Stimulated activated memory B cell treated with anti-CD40 and anti-IgM and Interleukin-4, amounts not matched to agents 10 μg/mL and 1 μg/mL and 100 μg/mL, for 72 hours (primary cell): ENCODE data around the gene TAB3.

Source experiments
- ATAC-seq: fragments of 150-1000 bp; cut with Tn5 transposase; 2 replicates; pipeline ENCODE4 v1.10.0; 2021
- H3K27ac Mint-ChIP-seq: one replicate; pipeline ENCODE4 v1.8.0; 2022; ENCODE audit warnings: mild to moderate bottlenecking, mixed read lengths
- H3K27me3 Mint-ChIP-seq: one replicate; pipeline ENCODE4 v1.8.0; 2022; ENCODE audit warnings: mixed read lengths
- H3K36me3 Mint-ChIP-seq: one replicate; pipeline ENCODE4 v1.8.0; 2022; ENCODE audit warnings: mixed read lengths
- H3K4me1 Mint-ChIP-seq: one replicate; pipeline ENCODE4 v1.8.0; 2022; ENCODE audit warnings: mixed read lengths
- H3K4me3 Mint-ChIP-seq: one replicate; pipeline ENCODE4 v1.8.0; 2022; ENCODE audit warnings: mild to moderate bottlenecking, moderate library complexity, mixed read lengths
- H3K9me3 Mint-ChIP-seq: one replicate; pipeline ENCODE4 v1.8.0; 2022; ENCODE audit warnings: mixed read lengths

TAB3 gene

GRCh38 chrX:30781711-30782444 is 107.2 kb downstream of the TAB3 start:
- Mint-ChIP-seq H3K4me1 (no peaks in the 10 kb centered on the region), H3K27me3 (no peaks in the 10 kb centered on the region), H3K9me3 (no peaks in the 10 kb centered on the region), H3K36me3 (no peaks in the 10 kb centered on the region), H3K4me3 (no peak overlapping the region), H3K27ac (no peak overlapping the region)
- ATAC-seq, result no peak

GRCh38 chrX:30779453-30780030 is 109.5 kb downstream of the TAB3 start:
- no peaks in the 10 kb centered on the region for H3K9me3 Mint-ChIP-seq
- no peak for ATAC-seq
- H3K4me1 Mint-ChIP-seq, result no peaks in the 10 kb centered on the region
- H3K27me3 Mint-ChIP-seq, result no peaks in the 10 kb centered on the region
- H3K27ac Mint-ChIP-seq, result no peak overlapping the region
- no peaks in the 10 kb centered on the region for H3K36me3 Mint-ChIP-seq
- no peak overlapping the region for H3K4me3 Mint-ChIP-seq

- Mint-ChIP-seq H3K4me3 (no peak overlapping the region), H3K9me3 (no peaks in the 10 kb centered on the region), H3K27ac (no peak overlapping the region), H3K4me1 (no peaks in the 10 kb centered on the region), H3K27me3 (no peaks in the 10 kb centered on the region), H3K36me3 (no peaks in the 10 kb centered on the region)
- ATAC-seq, result no peak
Observed at GRCh38 chrX:30777575-30777974, 111.5 kb downstream of the TAB3 start.
